ENCODE data around the gene COL7A1. TPM values are rescaled to one million over a fixed set of nuclear protein-coding genes. Genes with fewer than 3 reads are reported as not detected.

The COL7A1 gene
- total and polyA plus RNA-seq, 2 of the 13 experiments (the other 11 are each of a cell fraction or from before 2014, with no cell fraction given), result 2.7 to 11.7 TPM

GRCh38 chr3:48609088-48610005, 14.2 kb upstream of the COL7A1 start, which contains the start of gene UQCRC1 (continued):
- TF ChIP-seq ZNF207 (IDR thresholded peaks at IDR 0.05; ENCODE audit: borderline replicate concordance) (no peak), ZNF691 (CRISPR knock-in tag; IDR thresholded peaks at IDR 0.05; ENCODE audit: borderline replicate concordance, low read depth) (peak; percentile 67; the same call in 1 of the 2 replicates), THYN1 (CRISPR knock-in tag; IDR thresholded peaks at IDR 0.05; ENCODE audit: borderline replicate concordance, low read depth) (no peak; the same call in 1 of the 2 replicates), ZNF496 (CRISPR knock-in tag; IDR thresholded peaks at IDR 0.05; ENCODE audit: insufficient replicate concordance) (no peak), ZNF7 (CRISPR knock-in tag; IDR thresholded peaks at IDR 0.05) (no peak), PHF21A (CRISPR knock-in tag; IDR thresholded peaks at IDR 0.05) (peak; percentile 59; the same call in 1 of the 2 replicates), HOXD1 (CRISPR knock-in tag; IDR thresholded peaks at IDR 0.05) (0 out of 2 replicates have a peak, but pooled peaks have one; percentile 37), ZNF235 (CRISPR knock-in tag; IDR thresholded peaks at IDR 0.05; ENCODE audit: borderline replicate concordance) (peak; percentile 96; the same call in 1 of the 2 replicates), RXRA (CRISPR knock-in tag; IDR thresholded peaks at IDR 0.05) (peak; percentile 71), TEAD2 (CRISPR knock-in tag; IDR thresholded peaks at IDR 0.05) (no peak), ZNF75D (CRISPR knock-in tag; IDR thresholded peaks at IDR 0.05; ENCODE audit: borderline replicate concordance) (no peak; the same call in 1 of the 2 replicates), ZNF652 (CRISPR knock-in tag; IDR thresholded peaks at IDR 0.05; ENCODE audit: borderline replicate concordance, low read depth) (peak; percentile 61; the same call in 1 of the 2 replicates), CHD4 (IDR thresholded peaks at IDR 0.05; ENCODE audit: borderline replicate concordance, low read length) (no peak), CBX5 (CRISPR knock-in tag; IDR thresholded peaks at IDR 0.05; ENCODE audit: borderline replicate concordance) (peak; percentile 76; the same call in 1 of the 2 replicates), ZNF782 (CRISPR knock-in tag; IDR thresholded peaks at IDR 0.05; ENCODE audit: borderline replicate concordance) (peak; percentile 70; the same call in 1 of the 2 replicates), ZNF317 (CRISPR knock-in tag; IDR thresholded peaks at IDR 0.05) (peak; percentile 79), MTA3 (CRISPR knock-in tag; IDR thresholded peaks at IDR 0.05) (no peak), FOXC1 (CRISPR knock-in tag; IDR thresholded peaks at IDR 0.05; ENCODE audit: borderline replicate concordance) (peak; percentile 91), ZNF12 (CRISPR knock-in tag; IDR thresholded peaks at IDR 0.05) (no peak), MXD4 (CRISPR knock-in tag; IDR thresholded peaks at IDR 0.05) (no peak)
- TF ChIP-seq, protein P1, sequence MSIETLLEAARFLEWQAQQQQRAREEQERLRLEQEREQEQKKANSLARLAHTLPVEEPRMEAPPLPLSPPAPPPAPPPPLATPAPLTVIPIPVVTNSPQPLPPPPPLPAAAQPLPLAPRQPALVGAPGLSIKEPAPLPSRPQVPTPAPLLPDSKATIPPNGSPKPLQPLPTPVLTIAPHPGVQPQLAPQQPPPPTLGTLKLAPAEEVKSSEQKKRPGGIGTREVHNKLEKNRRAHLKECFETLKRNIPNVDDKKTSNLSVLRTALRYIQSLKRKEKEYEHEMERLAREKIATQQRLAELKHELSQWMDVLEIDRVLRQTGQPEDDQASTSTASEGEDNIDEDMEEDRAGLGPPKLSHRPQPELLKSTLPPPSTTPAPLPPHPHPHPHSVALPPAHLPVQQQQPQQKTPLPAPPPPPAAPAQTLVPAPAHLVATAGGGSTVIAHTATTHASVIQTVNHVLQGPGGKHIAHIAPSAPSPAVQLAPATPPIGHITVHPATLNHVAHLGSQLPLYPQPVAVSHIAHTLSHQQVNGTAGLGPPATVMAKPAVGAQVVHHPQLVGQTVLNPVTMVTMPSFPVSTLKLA (IDR thresholded peaks at IDR 0.05), result no peak
- TF ChIP-seq, protein P2, sequence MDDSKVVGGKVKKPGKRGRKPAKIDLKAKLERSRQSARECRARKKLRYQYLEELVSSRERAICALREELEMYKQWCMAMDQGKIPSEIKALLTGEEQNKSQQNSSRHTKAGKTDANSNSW (CRISPR knock-in tag; IDR thresholded peaks at IDR 0.05; ENCODE audit: borderline replicate concordance), result no peak
- TF ChIP-seq, protein P3, sequence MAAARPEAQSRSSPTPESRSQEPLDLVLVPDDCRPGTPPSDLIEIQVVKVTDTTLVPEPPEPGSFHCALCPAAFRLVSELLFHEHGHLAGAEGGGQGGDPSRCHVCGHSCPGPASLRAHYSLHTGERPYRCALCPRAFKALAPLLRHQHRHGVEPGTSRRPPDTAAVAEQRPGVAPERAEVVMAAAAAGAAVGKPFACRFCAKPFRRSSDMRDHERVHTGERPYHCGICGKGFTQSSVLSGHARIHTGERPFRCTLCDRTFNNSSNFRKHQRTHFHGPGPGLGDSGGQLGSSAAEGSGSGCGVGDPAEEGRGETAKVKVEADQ (CRISPR knock-in tag; IDR thresholded peaks at IDR 0.05; ENCODE audit: borderline replicate concordance), result peak; percentile 93
- TF ChIP-seq, protein P4, sequence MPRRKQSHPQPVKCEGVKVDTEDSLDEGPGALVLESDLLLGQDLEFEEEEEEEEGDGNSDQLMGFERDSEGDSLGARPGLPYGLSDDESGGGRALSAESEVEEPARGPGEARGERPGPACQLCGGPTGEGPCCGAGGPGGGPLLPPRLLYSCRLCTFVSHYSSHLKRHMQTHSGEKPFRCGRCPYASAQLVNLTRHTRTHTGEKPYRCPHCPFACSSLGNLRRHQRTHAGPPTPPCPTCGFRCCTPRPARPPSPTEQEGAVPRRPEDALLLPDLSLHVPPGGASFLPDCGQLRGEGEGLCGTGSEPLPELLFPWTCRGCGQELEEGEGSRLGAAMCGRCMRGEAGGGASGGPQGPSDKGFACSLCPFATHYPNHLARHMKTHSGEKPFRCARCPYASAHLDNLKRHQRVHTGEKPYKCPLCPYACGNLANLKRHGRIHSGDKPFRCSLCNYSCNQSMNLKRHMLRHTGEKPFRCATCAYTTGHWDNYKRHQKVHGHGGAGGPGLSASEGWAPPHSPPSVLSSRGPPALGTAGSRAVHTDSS (CRISPR knock-in tag; conservative IDR thresholded peaks at IDR 0.05), result no peak

Data from HepG2 (cell line).